Measurements from ENCODE around the gene CCR6.

DNA sequence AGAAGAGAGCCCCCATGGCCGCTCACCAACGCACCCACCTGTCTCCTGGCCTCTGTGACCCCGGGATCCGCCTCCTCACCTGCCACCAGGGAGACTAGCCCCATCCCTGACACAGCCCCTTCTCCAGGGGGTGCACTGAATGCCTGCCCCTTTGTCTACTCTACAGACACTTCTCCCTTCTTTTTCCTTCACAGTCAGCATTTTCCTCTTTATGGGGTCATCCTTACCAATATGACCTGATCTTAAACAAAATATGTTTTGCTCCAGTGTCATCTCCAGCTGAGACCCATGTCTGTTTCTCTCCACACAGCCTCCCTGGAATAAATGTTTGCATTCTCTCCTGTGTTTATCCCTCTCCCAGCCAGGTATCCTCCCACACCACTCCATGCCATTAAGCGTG is 14.6 kb upstream of the CCR6 start:
- TF ChIP-seq, protein P1, sequence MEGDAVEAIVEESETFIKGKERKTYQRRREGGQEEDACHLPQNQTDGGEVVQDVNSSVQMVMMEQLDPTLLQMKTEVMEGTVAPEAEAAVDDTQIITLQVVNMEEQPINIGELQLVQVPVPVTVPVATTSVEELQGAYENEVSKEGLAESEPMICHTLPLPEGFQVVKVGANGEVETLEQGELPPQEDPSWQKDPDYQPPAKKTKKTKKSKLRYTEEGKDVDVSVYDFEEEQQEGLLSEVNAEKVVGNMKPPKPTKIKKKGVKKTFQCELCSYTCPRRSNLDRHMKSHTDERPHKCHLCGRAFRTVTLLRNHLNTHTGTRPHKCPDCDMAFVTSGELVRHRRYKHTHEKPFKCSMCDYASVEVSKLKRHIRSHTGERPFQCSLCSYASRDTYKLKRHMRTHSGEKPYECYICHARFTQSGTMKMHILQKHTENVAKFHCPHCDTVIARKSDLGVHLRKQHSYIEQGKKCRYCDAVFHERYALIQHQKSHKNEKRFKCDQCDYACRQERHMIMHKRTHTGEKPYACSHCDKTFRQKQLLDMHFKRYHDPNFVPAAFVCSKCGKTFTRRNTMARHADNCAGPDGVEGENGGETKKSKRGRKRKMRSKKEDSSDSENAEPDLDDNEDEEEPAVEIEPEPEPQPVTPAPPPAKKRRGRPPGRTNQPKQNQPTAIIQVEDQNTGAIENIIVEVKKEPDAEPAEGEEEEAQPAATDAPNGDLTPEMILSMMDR (conservative IDR thresholded peaks at IDR 0.05; ENCODE audit: low read length), result no peak
- TF ChIP-seq EZH2phosphoT487 (IDR thresholded peaks at IDR 0.05; ENCODE audit: borderline replicate concordance, low read depth, low read length), result no peak

Data from OCI-LY7 (cell line).